Measurements from ENCODE around the gene COPS2.

The COPS2 gene

GRCh38 chr15:49155110-49155833 is at the start of gene COPS2:
Gene COPS2 (minus strand): TSS chr15:49155599. CDS start chr15:49155578, 21 bp downstream.
- peak within 1 kb of the TSS; percentile 79 for H3K4me3 ChIP-seq (ENCODE audit: low read depth, low read length)
- TF ChIP-seq, protein P1, sequence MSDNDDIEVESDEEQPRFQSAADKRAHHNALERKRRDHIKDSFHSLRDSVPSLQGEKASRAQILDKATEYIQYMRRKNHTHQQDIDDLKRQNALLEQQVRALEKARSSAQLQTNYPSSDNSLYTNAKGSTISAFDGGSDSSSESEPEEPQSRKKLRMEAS (IDR thresholded peaks at IDR 0.05; ENCODE audit: low read depth, low read length), result peak; percentile 80
- TF ChIP-seq MYC (IDR thresholded peaks at IDR 0.05; ENCODE audit: low read depth, low read length), result peak; percentile 78
- TF ChIP-seq, protein P2, sequence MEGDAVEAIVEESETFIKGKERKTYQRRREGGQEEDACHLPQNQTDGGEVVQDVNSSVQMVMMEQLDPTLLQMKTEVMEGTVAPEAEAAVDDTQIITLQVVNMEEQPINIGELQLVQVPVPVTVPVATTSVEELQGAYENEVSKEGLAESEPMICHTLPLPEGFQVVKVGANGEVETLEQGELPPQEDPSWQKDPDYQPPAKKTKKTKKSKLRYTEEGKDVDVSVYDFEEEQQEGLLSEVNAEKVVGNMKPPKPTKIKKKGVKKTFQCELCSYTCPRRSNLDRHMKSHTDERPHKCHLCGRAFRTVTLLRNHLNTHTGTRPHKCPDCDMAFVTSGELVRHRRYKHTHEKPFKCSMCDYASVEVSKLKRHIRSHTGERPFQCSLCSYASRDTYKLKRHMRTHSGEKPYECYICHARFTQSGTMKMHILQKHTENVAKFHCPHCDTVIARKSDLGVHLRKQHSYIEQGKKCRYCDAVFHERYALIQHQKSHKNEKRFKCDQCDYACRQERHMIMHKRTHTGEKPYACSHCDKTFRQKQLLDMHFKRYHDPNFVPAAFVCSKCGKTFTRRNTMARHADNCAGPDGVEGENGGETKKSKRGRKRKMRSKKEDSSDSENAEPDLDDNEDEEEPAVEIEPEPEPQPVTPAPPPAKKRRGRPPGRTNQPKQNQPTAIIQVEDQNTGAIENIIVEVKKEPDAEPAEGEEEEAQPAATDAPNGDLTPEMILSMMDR (IDR thresholded peaks at IDR 0.05; ENCODE audit: low read depth, low read length), result no peak
- peak; percentile 87 for TF ChIP-seq POLR2A (IDR thresholded peaks at IDR 0.05; ENCODE audit: extremely low read depth, insufficient read length)
- DNase-seq (ENCODE audit: low read depth), result peak; percentile 97

- no peak overlapping the region for H3K4me3 ChIP-seq (ENCODE audit: low read depth, low read length)
- DNase-seq (ENCODE audit: low read depth), result no peak
- TF ChIP-seq POLR2A (IDR thresholded peaks at IDR 0.05; ENCODE audit: extremely low read depth, insufficient read length), result no peak
- no peak for TF ChIP-seq MYC (IDR thresholded peaks at IDR 0.05; ENCODE audit: low read depth, low read length)
- TF ChIP-seq, protein P2 (IDR thresholded peaks at IDR 0.05; ENCODE audit: low read depth, low read length), result no peak
- TF ChIP-seq, protein P1 (IDR thresholded peaks at IDR 0.05; ENCODE audit: low read depth, low read length), result no peak
Observed at GRCh38 chr15:49200347-49200746, 44.9 kb upstream of the COPS2 start.

DNA sequence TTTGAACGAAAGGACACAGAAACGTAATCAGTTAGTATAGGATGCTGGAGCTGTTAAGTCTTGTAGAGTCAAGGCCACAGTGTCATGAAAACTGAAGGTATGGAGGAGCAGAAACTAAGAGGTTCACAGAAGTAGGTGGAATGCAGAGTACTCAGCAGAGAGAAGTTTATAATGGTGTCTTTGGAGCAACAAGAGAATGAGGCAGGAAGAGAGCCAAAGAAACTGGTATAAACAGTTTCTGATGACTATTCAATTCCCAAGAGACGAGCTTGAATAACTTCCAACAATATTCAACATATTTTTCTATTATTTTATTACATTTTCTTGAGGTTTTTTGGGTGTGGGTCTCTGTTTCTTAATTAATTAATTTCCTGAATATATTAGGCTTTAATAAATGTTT is 44.3 kb upstream of the COPS2 start:
- TF ChIP-seq MYC (IDR thresholded peaks at IDR 0.05; ENCODE audit: low read depth, low read length), result no peak
- TF ChIP-seq POLR2A (IDR thresholded peaks at IDR 0.05; ENCODE audit: extremely low read depth, insufficient read length), result no peak
- TF ChIP-seq, protein P1 (IDR thresholded peaks at IDR 0.05; ENCODE audit: low read depth, low read length), result no peak
- TF ChIP-seq, protein P2 (IDR thresholded peaks at IDR 0.05; ENCODE audit: low read depth, low read length), result no peak
- no peak for DNase-seq (ENCODE audit: low read depth)
- no peak overlapping the region for H3K4me3 ChIP-seq (ENCODE audit: low read depth, low read length)

- no peak for DNase-seq (ENCODE audit: low read depth)
Observed at GRCh38 chr15:49196856-49197255, 41.5 kb upstream of the COPS2 start.

GRCh38 chr15:49191892-49192291 is 36.5 kb upstream of the COPS2 start:
- no peak for DNase-seq (ENCODE audit: low read depth)
- no peak overlapping the region for H3K4me3 ChIP-seq (ENCODE audit: low read depth, low read length)
- TF ChIP-seq, protein P2 (IDR thresholded peaks at IDR 0.05; ENCODE audit: low read depth, low read length), result no peak
- TF ChIP-seq MYC (IDR thresholded peaks at IDR 0.05; ENCODE audit: low read depth, low read length), result no peak
- TF ChIP-seq POLR2A (IDR thresholded peaks at IDR 0.05; ENCODE audit: extremely low read depth, insufficient read length), result no peak
- TF ChIP-seq, protein P1 (IDR thresholded peaks at IDR 0.05; ENCODE audit: low read depth, low read length), result no peak

More at GRCh38 chr15:49196856-49197255, 41.5 kb upstream of the COPS2 start:
- H3K4me3 ChIP-seq (ENCODE audit: low read depth, low read length), result no peak overlapping the region
- TF ChIP-seq POLR2A (IDR thresholded peaks at IDR 0.05; ENCODE audit: extremely low read depth, insufficient read length), result no peak
- TF ChIP-seq MYC (IDR thresholded peaks at IDR 0.05; ENCODE audit: low read depth, low read length), result no peak
- TF ChIP-seq, protein P1 (IDR thresholded peaks at IDR 0.05; ENCODE audit: low read depth, low read length), result no peak
- TF ChIP-seq, protein P2 (IDR thresholded peaks at IDR 0.05; ENCODE audit: low read depth, low read length), result no peak
